Measurements from ENCODE around the gene ETV6.

The ETV6 gene

DNA sequence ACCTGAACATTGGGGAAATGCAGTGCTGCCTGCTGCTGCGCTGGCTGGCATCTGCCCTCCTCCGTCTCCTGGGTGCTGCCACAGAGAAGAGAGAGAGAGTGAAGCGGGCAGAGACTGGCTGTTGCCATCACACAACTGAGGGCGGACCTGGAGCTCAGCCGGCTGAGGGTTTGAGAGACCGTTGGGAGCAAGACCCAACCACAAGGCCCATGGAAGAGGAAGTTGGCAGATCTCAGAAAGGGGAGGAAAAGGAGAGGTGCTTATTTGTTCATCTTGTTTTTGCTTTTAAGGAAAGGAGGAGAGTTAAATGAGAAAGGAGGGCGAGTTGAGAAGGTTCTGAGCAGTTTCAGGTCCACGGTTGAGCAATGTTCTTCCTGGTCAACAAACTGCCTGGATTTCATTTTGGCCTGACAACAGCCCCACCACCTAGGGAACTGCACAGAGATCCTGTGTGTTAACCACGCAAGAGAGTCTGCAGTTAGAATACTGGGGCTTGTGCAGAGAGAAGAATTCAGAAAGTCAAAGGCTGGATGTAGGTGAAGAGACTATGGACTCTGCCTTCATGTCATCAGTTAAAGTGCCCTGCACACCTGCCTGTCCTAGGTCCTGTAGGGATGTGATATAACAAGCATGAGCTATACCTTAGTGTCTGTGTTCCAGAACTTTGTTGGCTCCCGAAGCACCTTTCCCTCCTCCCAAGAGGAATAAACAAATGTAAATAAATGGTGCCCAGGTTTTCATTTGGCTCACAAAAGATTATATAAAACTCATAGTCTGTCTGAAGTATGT lies 124.6 kb downstream of the ETV6 start:
- no peak for DNase-seq (ENCODE audit: low read depth, low spot score)

DNA sequence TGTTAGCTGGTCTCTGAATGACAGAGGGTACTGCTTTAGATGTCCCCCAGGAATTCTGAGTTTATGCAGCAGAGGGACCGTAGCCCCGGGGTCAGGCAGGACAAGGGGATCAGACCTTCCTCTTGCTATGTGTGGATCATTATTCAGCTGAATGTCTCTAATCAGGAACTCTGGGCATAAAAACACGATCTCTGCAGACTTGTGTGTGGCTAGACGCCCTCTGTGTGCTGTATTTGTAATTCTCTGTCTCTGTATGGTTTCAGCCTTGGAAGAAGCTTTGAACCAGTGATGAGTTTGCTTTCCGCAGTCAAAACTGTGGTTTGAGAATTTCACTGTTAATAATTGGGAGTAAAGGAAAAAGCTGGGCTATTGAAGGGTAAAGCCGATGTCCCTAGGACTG lies 125.3 kb downstream of the ETV6 start:
- DNase-seq (ENCODE audit: low read depth, low spot score): no peak

DNA sequence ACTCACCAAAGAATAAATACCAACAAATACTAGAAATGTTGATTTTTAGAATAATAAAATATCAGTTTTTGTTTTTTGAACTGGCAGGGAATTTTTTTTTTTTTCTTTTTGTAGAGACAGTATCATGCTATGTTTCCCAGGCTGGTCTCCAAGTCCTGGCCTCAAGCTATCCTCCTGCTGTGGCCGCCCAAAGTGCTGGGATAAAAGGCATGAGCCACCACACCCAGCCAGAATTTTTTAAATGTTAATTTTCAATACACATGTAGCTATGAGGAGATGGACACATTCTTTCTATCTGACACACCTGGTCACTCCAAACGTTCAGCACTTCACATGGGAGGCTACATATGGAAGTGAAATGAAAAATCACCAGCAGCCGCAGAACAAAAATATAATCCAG lies 126.8 kb downstream of the ETV6 start:
- no peak for DNase-seq (ENCODE audit: low read depth, low spot score)

DNA sequence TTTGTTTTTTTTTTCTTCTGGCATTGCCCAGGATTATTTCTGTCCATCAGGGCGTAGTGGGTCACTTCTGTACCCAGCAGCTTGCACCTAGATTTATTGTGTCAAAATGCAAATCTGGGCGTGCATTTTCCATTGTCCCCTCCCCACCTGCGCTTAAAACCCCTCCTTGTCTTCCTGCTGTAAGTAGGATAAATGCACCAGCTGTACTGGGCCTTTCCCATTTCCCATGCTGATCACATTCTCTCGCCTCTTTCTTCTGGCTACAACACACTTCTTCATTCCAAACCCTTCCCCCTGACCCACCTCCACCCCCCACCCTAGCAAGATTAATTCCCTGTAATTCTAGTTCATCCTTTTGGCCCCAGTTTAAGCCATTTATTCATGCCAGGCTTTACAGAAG lies 128.0 kb downstream of the ETV6 start:
- DNase-seq (ENCODE audit: low read depth, low spot score): no peak

DNA sequence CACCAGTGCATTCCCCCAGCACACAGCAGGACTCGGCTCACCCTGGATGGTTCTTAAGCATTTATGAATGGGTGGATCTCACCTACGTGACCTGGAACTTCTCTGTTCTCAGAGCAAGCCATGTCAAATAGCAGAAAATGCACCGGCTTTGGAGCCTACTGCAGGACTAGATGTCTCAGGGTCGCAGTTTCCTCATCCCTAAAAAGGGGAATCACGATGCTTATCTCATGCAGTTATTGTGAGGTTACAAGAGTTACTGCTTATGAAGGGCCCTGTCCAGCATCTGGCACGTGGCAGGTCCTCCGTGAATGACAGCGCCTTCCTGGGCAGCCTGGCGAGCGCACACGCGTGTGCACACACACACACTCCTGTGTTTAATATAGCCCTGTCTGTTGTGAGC lies 128.5 kb downstream of the ETV6 start:
- DNase-seq (ENCODE audit: low read depth, low spot score): no peak

DNA sequence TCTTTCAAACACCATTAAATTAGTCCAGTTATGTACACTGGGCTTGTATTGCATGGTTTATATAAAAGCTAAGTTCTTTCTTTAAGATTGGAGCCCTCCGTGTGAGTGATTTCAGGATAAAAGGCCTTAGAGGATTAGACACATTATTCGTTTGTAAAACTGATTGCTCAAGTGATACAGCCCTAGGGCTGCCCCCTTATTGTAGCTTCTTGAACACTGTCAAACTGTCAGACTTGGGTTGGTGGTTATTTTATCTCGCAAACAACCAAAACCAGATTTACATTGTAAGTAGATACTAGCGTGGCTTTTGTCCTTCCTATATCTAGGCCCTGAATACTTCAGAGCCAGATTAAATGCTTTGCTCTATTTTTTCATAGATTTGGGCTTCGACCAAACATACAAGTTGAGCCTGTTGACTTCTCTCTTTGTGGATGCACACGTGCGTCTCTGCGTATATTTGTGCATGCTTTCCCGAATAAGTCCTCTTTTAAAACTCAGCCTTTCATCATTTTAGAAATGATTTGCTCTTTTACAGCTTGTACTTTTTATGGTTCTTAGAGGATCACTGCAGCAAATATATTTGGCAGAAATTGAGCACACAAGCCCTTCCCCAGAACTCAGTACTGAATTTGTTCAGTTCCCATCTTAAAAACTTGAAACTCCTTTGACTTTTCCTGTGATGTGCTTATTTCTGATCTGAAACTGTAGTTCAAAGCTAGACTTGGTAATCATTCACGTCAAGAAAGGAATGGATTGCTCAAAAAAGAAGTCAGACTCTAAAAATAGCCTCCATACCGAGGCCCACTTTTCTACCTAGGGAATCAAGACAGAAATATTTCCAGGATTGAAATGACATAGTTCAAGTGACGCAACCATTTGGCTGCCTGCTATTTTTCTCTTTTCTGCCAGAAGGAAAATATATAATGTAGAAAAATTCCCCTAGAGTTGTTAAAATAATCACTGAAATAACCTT lies 129.5 kb downstream of the ETV6 start:
- no peak for DNase-seq (ENCODE audit: low read depth, low spot score)

DNA sequence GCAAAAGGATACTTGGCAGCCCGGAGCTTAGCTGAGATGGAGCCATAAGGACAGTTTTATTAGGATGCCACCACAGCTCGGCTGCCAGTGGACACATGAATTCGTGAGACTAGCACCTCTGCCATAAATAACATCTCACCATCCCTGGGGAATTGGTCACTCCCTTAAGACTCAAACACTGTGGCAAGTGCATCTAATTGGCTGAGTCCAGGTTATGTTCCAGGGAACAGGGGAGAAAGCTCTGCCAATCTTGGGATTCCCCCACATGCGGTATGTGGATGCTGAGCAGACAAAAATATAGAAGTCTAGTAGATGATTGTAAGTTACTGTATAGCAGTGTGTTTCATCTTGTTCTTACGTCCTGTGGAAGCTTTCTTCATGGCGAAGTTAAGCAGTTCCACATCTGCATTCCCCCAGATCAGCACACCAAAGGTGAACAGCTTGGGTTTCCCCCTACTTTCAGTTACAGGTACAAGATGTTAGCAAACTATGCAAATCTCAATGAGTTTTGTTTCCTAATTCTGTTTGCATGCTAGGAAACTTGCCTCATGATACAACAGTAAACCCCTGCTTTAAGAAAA lies 131.1 kb downstream of the ETV6 start:
- no peak for DNase-seq (ENCODE audit: low read depth, low spot score)

DNA sequence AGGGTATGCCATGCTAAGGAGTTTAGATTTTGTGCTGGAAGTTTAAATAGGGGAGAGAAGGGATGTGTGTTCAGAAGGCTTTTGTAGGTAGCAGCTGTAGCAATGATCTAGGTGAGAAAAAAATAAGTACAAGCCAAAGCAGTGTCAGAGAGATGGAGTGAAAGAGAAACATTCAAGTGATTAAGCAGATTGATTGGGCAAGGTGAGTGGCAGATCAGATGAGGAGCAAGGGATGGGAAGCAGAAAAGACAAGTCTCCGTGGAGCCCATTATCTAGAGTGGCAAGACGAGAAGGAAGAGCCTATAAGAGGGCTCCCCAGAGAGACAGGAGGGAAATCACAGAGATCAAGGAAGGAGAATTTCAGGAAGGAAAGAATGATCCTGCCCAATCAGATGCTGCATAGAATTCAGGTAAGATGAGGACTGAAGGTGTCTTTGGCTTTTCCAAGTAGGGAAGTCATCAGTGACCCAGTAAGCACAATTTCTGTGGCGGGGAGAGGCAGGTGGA lies 133.5 kb downstream of the ETV6 start:
- no peak for DNase-seq (ENCODE audit: low read depth, low spot score)

DNA sequence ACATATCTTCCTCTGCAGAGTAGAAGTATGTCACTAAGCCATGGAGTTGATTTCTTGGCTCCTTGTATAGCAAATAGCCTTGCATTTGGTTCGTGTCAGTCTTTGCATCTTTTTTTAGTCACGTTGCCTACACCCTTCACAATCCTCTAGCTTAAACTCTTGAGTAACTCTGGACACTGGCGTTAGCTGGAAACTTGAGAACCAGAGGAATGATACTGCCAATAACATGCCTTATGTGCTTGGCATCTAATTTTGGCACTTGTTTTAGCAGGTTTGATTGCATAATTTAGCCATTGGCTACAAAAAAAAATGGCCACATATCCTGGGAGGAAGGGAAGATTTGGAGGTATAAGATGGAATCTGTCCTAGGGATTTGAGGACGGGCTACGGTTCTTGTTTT lies 136.2 kb downstream of the ETV6 start:
- no peak for DNase-seq (ENCODE audit: low read depth, low spot score)

DNA sequence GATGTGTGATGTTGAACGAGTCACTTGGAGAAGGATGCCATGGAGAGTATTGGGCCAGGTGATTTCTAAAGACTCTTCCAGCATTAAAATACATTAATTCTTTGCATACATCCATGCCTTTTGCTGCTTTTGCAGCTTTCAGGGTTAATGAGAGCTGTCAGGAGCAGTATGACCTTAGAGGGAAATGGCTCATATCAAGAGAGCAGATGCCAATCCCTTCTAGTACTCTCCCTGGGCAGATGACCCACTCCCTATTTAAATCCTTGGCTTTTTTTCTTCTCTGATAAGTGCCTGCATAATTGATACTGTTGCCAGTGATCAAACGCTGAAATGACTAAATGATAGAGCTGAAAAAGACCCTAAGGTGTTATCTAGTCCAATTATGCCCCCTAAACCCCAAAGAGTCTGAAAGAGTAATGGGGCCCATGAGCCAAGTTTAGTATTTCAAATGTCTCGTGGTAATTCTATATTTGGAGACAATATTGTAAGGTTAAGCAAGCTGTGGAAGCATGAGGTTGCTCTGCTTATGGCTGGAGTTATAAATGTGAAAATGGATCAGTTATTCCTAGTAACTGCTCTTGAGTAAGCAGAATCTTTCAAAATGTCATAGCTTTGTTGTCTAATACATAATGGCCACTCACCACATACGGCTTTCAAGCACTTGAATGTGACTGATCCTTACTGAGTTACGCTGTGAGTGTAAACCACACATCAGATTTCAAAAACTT lies 137.3 kb downstream of the ETV6 start:
- DNase-seq (ENCODE audit: low read depth, low spot score): no peak

DNA sequence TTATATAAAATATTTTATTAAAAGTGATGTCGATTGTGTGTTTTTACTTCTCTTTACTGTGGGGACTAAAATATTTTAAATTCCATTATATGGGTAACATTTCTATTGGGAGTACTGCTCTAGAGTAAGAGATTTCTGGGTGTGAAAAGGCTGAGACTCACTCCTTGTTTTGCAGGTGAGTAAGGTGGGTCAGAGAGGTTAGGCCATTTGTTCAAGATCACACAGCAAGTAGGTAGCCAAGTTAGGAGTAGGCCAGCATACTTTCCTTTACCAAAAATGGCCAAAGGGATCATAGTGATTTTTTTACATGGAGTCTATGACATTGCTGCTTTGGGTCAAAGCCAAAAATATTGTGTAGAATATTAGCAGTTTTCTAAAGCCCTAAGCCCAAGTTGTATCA lies 138.0 kb downstream of the ETV6 start:
- DNase-seq (ENCODE audit: low read depth, low spot score): no peak

DNA sequence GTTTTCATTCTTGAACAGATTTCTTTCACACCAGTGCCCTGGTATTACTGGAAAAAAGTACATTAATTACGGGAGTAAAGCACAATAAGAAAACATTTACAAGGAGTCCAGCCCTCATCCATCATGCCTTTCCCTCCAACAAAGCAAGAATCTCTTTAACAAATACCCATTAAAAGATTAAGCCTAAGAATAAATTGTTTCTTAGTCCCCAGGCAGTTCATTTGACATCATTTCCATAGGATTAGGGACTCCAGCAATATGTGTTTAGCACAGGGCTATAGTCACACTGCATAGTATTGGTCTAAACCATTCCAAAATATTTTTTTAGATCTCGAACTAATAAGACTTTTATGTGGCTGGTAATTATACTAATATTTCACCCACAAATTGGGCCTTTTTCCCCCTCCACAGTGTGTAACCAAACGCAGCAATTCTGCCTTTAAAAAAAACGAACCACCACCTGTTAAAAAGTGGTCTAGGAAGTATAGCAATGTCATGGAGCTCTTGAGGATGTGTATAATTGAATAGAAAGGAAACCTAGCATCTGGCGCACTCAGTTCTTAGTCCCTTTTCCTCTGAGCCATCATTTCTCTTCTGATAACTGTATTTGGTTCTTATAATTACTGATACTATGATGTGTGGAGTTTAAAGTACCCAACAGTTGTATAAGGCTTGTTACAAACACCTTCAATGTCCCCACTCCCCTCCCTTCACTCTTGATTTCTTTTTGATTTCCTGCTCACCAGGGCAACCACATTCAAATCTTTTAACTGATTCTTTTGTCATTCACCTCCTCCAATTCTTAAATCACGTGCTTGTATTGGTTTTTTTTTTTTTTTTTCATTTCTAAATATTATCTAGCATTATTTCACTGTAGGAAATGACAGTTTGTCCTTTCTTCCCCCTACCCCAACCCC lies 138.7 kb downstream of the ETV6 start:
- no peak for DNase-seq (ENCODE audit: low read depth, low spot score)

DNA sequence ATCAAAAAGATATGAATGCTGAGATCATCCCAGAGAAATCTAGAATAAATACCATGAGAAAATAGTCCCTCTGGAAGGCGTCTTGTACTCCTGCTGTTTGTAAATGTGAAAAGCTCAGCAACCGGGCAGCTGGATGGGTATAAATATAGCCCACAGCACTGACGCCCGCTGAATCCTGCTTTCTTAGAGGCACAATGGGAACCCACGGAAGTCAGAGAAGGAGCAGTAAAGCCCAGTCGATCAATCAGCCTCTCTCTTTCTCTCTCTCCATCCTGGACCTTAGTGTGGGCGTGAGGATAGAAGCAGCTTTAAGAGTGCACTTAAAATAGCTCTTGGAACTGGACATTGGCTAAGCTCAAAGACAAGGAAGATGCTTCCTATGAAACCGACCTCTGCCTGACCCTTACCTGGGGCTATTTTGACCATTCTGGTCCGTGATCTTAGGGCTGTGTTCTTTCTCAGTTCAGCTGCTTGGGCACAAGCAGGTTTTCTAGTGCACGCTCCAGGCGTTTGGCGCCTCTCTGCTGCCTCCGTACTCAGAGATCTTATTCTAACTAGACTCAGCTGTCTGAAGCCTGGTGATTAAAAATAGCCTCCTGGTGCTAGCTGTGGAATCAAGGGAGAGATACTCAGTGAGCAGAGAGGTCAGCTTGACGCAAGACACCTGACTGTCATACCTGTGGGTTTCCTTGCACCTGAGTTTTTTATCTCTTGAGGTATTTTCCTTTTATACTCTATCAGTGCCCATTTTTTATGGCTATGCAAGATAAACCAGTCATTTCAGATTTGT lies 144.6 kb downstream of the ETV6 start:
- DNase-seq (ENCODE audit: low read depth, low spot score): no peak

DNA sequence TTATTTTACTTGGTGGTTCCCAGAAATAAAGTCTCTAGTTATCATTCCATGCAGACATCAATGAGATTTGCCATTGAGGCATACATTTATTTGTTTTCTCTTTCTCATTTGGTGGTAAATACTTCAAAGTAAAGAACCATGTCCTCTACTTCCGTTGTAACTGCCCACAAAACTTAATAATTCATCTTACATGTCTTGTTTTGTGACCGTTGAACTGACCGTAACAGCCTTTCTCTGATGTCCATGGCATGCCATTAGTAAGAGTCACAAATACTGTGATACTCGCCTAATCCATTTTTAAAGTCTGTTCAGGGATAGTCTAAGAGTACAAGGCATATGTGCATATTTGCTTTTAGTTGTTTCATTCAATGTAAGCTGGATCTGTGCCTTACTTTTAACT lies 145.3 kb downstream of the ETV6 start:
- no peak for DNase-seq (ENCODE audit: low read depth, low spot score)

DNA sequence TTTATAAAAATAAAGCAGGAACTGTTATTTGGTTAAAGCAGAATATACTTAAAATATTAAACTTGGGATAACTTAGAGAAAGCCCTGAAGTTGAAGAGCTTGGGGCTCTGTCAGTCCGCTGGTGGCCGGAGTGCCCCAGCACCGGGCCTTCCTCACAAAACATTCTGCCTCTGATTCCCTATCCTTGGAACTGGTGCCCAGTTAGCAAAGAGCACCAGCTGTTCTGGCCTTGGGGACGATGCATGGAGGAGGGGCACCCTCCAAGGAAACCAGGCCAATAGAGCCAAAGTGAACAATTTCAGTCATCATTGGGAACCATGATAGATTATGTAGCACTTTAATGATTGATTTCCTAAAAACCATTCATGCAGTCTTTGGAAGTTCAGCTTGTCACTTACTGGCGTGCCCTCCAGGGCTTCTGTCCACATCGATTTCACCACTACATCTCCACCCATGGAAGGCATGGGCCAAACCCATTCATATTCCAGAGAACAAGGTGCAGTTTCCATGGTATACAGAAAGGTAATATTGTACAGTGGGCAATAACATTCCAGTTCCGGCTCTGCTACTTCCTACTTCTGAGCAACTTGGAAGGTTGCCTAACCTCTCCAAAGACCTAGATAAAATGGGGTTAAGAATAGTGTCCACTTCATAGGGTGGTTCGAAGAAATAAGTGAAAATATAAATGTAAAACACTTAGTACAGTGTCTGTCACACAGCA lies 145.9 kb downstream of the ETV6 start:
- no peak for DNase-seq (ENCODE audit: low read depth, low spot score)

DNA sequence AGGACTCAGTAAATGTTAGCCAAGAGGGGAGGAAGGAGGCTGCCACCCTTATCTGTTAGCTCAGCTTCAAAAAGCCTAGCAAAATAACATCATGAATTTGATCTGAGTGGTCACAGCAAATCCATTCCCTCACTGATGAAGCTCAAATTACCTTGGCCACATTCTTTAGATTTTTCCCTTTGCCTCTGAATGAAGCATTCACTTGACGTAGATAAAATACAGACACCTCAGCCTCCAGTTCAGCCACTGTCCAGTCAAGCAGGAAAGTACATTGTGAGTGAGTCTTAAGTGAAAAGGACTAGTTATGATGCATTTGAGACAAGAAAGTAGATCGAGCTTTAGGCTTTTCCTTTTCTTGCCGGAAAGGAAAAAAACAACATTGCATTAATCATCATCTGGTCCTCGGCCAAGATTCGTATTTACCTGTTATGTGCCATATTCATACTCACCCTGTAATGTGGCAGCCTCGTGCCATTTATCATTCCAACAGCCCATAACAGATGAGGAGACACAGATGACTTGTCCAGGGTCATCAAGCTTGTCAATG lies 146.5 kb downstream of the ETV6 start:
- DNase-seq (ENCODE audit: low read depth, low spot score): no peak

DNA sequence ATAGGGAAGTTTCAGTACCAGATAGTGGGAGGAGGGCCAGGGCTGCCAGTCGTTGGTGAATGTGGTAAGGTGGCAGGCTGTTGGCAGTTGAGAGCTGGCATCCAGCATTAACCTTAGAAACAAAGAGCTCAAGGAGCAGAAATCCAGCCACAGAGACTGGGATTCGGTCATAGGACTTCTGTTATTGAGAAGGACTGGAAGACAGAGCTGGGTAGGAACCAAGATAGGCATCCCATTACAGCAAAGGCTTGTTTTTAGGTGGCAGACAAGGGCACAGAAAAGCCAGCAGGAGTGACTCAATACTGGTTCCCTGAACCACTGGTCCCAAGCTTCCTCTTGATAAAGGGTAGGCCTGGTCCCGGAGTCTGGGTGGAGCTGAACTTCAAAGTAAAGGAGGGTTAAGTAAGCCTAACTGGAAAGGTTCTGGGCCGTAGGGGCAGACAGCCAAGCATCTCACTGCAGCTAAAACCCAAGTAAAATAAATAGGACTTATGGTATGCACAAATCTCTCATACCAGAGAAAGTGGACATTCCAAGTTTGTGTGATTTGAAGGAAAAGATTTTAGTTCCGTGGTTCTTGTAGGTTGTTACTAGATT lies 147.9 kb downstream of the ETV6 start:
- DNase-seq (ENCODE audit: low read depth, low spot score): no peak

DNA sequence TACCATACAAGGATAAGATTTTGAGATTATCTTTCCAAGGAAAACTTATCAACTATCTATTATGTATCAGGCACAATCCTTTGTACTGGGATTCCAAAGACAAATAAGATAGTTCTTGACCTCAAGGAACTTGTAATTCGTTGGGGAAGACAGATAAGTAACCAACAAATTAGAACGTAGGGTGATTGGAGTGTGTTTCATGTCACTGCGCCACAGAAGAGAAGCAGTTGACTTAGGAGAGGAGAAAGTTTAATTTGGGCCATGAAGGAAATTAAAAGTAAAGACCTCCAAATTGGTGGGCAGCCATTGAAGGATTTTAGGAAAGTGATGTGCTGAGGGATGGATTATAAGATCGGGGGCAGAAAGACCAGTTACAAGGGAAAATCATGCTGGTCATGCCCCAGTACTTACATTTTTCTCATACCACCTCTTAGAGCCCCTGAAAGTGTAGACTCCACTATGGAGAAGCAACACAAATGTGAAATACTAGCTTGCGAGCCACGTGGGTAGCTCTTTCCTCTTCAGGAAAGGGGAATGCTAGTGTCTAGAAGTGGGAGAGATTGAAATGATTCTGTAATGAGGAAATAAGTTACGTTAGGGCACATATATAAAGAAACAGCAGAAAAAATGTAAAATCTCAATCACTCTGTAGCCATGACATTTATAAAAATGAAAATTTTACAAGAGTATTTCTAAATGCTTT lies 148.7 kb downstream of the ETV6 start:
- no peak for DNase-seq (ENCODE audit: low read depth, low spot score)
